Stimulated activated CD8-positive, alpha-beta memory T cell treated with anti-CD3 and anti-CD28 coated beads, Interleukin-15, amount 100 ng/mL, for 24 hours (primary cell): ENCODE data around the gene ISG15.
"Not testable (repeated sequence)": the region's sequence is repeated elsewhere in the genome, so short reads cannot be mapped to it uniquely, and the experiment has no call there.

Source experiments
- DNase-seq: peaks from one replicate; pipeline ENCODE4 v3.0.0-alpha.2; 2020; ENCODE audit warnings: low read depth

Gene ISG15

GRCh38 chr1:1013922-1014648, 788 bp downstream of the ISG15 start:
- DNase-seq = no peak

GRCh38 chr1:1014799-1015681, 1.7 kb downstream of the ISG15 start:
- no peak for DNase-seq

- DNase-seq = not testable (repeated sequence)
Measured at GRCh38 chr1:1017397-1018320, 4.4 kb downstream of the ISG15 start.

GRCh38 chr1:1018321-1018685, 5.0 kb downstream of the ISG15 start:
- DNase-seq = not testable (repeated sequence)

- DNase-seq = peak; percentile 58
Measured at GRCh38 chr1:1019122-1019999, 6.1 kb downstream of the ISG15 start.

GRCh38 chr1:1020000-1020404, 6.7 kb downstream of the ISG15 start, which contains the start of gene AGRN:
Gene AGRN, plus strand, starts transcription at chr1:1020120. Its CDS starts 53 bp downstream, at chr1:1020173.
- DNase-seq = no peak

GRCh38 chr1:1020415-1021009, 7.2 kb downstream of the ISG15 start:
- no peak for DNase-seq

GRCh38 chr1:1021010-1021919, 8.0 kb downstream of the ISG15 start:
- DNase-seq = no peak

- no peak for DNase-seq
Measured at GRCh38 chr1:1021920-1022259, 8.6 kb downstream of the ISG15 start.

- no peak for DNase-seq
Measured at GRCh38 chr1:1022302-1023009, 9.2 kb downstream of the ISG15 start.

GRCh38 chr1:1023700-1024099, 10.4 kb downstream of the ISG15 start:
- DNase-seq = no peak

GRCh38 chr1:1024149-1024770, 11.0 kb downstream of the ISG15 start:
- no peak for DNase-seq

GRCh38 chr1:1024771-1025699, 11.7 kb downstream of the ISG15 start:
- no peak for DNase-seq

GRCh38 chr1:1025730-1026129, 12.4 kb downstream of the ISG15 start:
- no peak for DNase-seq

GRCh38 chr1:1026599-1027413, 13.5 kb downstream of the ISG15 start:
- DNase-seq = no peak

GRCh38 chr1:1027791-1028190, 14.5 kb downstream of the ISG15 start:
- DNase-seq = no peak
